Ascending aorta (tissue), 2 donors: ENCODE data around the gene INPP5A. TPM values are rescaled to one million over a fixed set of nuclear protein-coding genes. Genes with fewer than 3 reads are reported as not detected.

Experiments used
- DNase-seq, 2 donors: peaks; one replicate each; pipeline ENCODE4 v3.0.0-alpha.2; 2019; ENCODE audit warnings: low spot score in 2 of 2
- H3K27ac ChIP-seq, 2 donors: fragments of 200-600 bp; sonication (generic); one replicate each; pipeline ENCODE4 v1.5.1; 2016 to 2017; ENCODE audit warnings: mild to moderate bottlenecking in 1 of 2
- H3K27me3 ChIP-seq: fragments of 200-600 bp; sonication (generic); one replicate; pipeline ENCODE4 v1.5.1; 2017
- H3K36me3 ChIP-seq, 2 donors: fragments of 200-600 bp; sonication (generic); one replicate each; pipeline ENCODE4 v1.5.1; 2016
- H3K4me1 ChIP-seq, 2 donors: fragments of 200-600 bp; sonication (generic); one replicate each; pipeline ENCODE4 v1.5.1; 2016 to 2017; ENCODE audit warnings: mild to moderate bottlenecking in 1 of 2
- H3K4me3 ChIP-seq, 2 donors: fragments of 200-600 bp; sonication (generic); one replicate each; pipeline ENCODE4 v1.5.1; 2016 to 2017; ENCODE audit warnings: mild to moderate bottlenecking in 1 of 2
- H3K9me3 ChIP-seq, 2 donors: fragments of 200-600 bp; sonication (generic); one replicate each; pipeline ENCODE4 v1.5.1; 2016
- CTCF ChIP-seq, 3 experiments: fragments of 200-600 bp in 2 of 3; fragments of 450-650 bp in 1 of 3; sonication (generic) in 2 of 3; IDR thresholded peaks; one replicate each; pipeline ENCODE4 v1.5.1; 2016 to 2019; ENCODE audit warnings: antibody characterized with exemption in 3 of 3, mild to moderate bottlenecking in 1 of 3, moderate library complexity in 1 of 3
- intact Hi-C: fragments of 100-400 bp; cut with DNase I; formaldehyde crosslinking; loops from one replicate; pipeline ENCODE4 v1.15.1; 2023
- total RNA-seq: library from RNA; depleted of rRNA; stranded (reverse); fragments of >200 nt; gene quantifications from one replicate; pipeline ENCODE4 v1.1.0, GENCODE V29; 2016

Gene INPP5A
- total RNA-seq, 1 donor from 2014 or later, result 81.2 TPM

- no peaks in the 10 kb centered on the region for H3K9me3 ChIP-seq
- no peak overlapping the region for H3K4me3 ChIP-seq
- no peak overlapping the region for H3K27ac ChIP-seq
- H3K27me3 ChIP-seq, result no peaks in the 10 kb centered on the region
- H3K4me1 ChIP-seq, result no peaks in the 10 kb centered on the region
- no peak for TF ChIP-seq CTCF (IDR thresholded peaks at IDR 0.05)
- peaks cover 14% of the 10 kb centered on the region in 2 donors for H3K36me3 ChIP-seq
- peak in 1 of 2 donors; percentile 58 for DNase-seq
- intact Hi-C loops, result loop anchor here (10.0 kb wide), 1 partner anchor 421 kb away; no protein-coding TSS in a partner anchor
Observed at GRCh38 chr10:132645630-132646442, 108.2 kb downstream of the INPP5A start.

GRCh38 chr10:132646443-132647097 is 109.0 kb downstream of the INPP5A start:
- peak in 1 of 2 donors; percentile 60 for DNase-seq
- TF ChIP-seq CTCF (IDR thresholded peaks at IDR 0.05), result no peak

GRCh38 chr10:132647424-132647823 is 109.8 kb downstream of the INPP5A start:
- Histone ChIP-seq H3K27ac (no peak overlapping the region), H3K36me3 (peaks cover 21 to 23% of the 10 kb centered on the region in 2 donors), H3K9me3 (no peaks in the 10 kb centered on the region), H3K4me1 (no peaks in the 10 kb centered on the region), H3K27me3 (no peaks in the 10 kb centered on the region), H3K4me3 (no peak overlapping the region)
- intact Hi-C loops, result loop anchor here (10.0 kb wide), 1 partner anchor 423 kb away; no protein-coding TSS in a partner anchor
- no peak for DNase-seq
- TF ChIP-seq CTCF (IDR thresholded peaks at IDR 0.05), result no peak

More at GRCh38 chr10:132646443-132647097, 109.0 kb downstream of the INPP5A start:
- Histone ChIP-seq H3K4me3 (no peak overlapping the region), H3K9me3 (no peaks in the 10 kb centered on the region), H3K27me3 (no peaks in the 10 kb centered on the region), H3K27ac (no peak overlapping the region), H3K36me3 (peaks cover 14 to 15% of the 10 kb centered on the region in 2 donors), H3K4me1 (no peaks in the 10 kb centered on the region)
- intact Hi-C loops, result loop anchor here (10.0 kb wide), 1 partner anchor 422 kb away; no protein-coding TSS in a partner anchor

GRCh38 chr10:132648072-132648850 is 110.7 kb downstream of the INPP5A start:
- DNase-seq, result no peak
- intact Hi-C loops, result loop anchor here (10.0 kb wide), 1 partner anchor 423 kb away; no protein-coding TSS in a partner anchor
- no peak overlapping the region for H3K27ac ChIP-seq
- no peak for TF ChIP-seq CTCF (IDR thresholded peaks at IDR 0.05)
- no peak overlapping the region for H3K4me3 ChIP-seq
- no peaks in the 10 kb centered on the region for H3K27me3 ChIP-seq
- H3K36me3 ChIP-seq, result peaks cover 28 to 31% of the 10 kb centered on the region in 2 donors
- H3K4me1 ChIP-seq, result no peaks in the 10 kb centered on the region
- H3K9me3 ChIP-seq, result no peaks in the 10 kb centered on the region

GRCh38 chr10:132648851-132649528 is 111.4 kb downstream of the INPP5A start:
- H3K9me3 ChIP-seq, result no peaks in the 10 kb centered on the region
- no peaks in the 10 kb centered on the region for H3K4me1 ChIP-seq
- H3K36me3 ChIP-seq, result peaks cover 29 to 33% of the 10 kb centered on the region in 2 donors
- no peaks in the 10 kb centered on the region for H3K27me3 ChIP-seq
- intact Hi-C loops, result loop anchor here (10.0 kb wide), 1 partner anchor 424 kb away; no protein-coding TSS in a partner anchor
- no peak overlapping the region for H3K4me3 ChIP-seq
- H3K27ac ChIP-seq, result no peak overlapping the region
- TF ChIP-seq CTCF (IDR thresholded peaks at IDR 0.05), result no peak
- no peak for DNase-seq
